Measurements from ENCODE around the gene NQO2. TPM values are rescaled to one million over a fixed set of nuclear protein-coding genes. Genes with fewer than 3 reads are reported as not detected.
"Not testable (repeated sequence)": the region's sequence is repeated elsewhere in the genome, so short reads cannot be mapped to it uniquely, and the experiment has no call there.

Gene NQO2
- total RNA-seq, 1 experiment from 2014 or later = 105 TPM

GRCh38 chr6:2972685-2973084 is 27.0 kb upstream of the NQO2 start:
- H4K91ac ChIP-seq (ENCODE audit: insufficient read length, low read depth, low read length); H3K18ac ChIP-seq (ENCODE audit: insufficient read length, low read depth, low read length); H3K9me3 Mint-ChIP-seq; H3K9ac ChIP-seq (ENCODE audit: extremely low read depth, insufficient read length, low read length); H2BK15ac ChIP-seq (ENCODE audit: low read depth, low read length); H3K23ac ChIP-seq (ENCODE audit: insufficient read length, low read depth, low read length); H4K20me1 ChIP-seq (ENCODE audit: control insufficient read depth, insufficient read depth, insufficient read length); H2BK120ac ChIP-seq (ENCODE audit: low read depth, low read length, poor library complexity, severe bottlenecking); H3K4me2 ChIP-seq (ENCODE audit: insufficient read depth, insufficient read length, low read length); H3K4me1 ChIP-seq (ENCODE audit: insufficient read depth, low read length); H2BK20ac ChIP-seq (ENCODE audit: low read depth, low read length, poor library complexity, severe bottlenecking); H4K5ac ChIP-seq (ENCODE audit: insufficient read length, low read depth, low read length); H3K79me2 ChIP-seq (ENCODE audit: insufficient read depth, low read length); H3T11ph ChIP-seq (ENCODE audit: low read length); DNase-seq; H2BK12ac ChIP-seq (ENCODE audit: insufficient read length, low read depth, low read length); H3K9me3 ChIP-seq (ENCODE audit: control insufficient read depth, low read depth, low read length); H2BK5ac ChIP-seq (ENCODE audit: insufficient read length, low read length); H3K27ac ChIP-seq (ENCODE audit: insufficient read length, low read depth, low read length); H3K27ac Mint-ChIP-seq; H3K27me3 ChIP-seq (ENCODE audit: insufficient read depth, low read length); H3K36me3 Mint-ChIP-seq (ENCODE audit: insufficient read depth in 1 of 3, low read depth in 3 of 3); H3K4ac ChIP-seq (ENCODE audit: low read depth, low read length); H3K27me3 Mint-ChIP-seq (ENCODE audit: low read depth); H2AK5ac ChIP-seq (ENCODE audit: insufficient read length, low read length); H3K79me1 ChIP-seq (ENCODE audit: insufficient read depth, low read depth, low read length, poor library complexity, severe bottlenecking); H3K14ac ChIP-seq (ENCODE audit: insufficient read depth, low read length); H3K56ac ChIP-seq (ENCODE audit: insufficient read length, low read depth, low read length); H4K8ac ChIP-seq (replicated peaks; ENCODE audit: insufficient read length, low read depth, low read length); H2AFZ ChIP-seq (ENCODE audit: low read length); H3K23me2 ChIP-seq (ENCODE audit: insufficient read length, low read depth, low read length, poor library complexity, severe bottlenecking): not testable (repeated sequence)
- no CpG with 5 or more reads among the region's 5 CpGs for WGBS (ENCODE audit: extremely low coverage, insufficient read length, low lambda C conversion rate)
- peaks cover 23 to 32% of the 10 kb centered on the region in 2 experiments for H3K4me1 Mint-ChIP-seq
- H3K4me3 Mint-ChIP-seq = peak overlapping the region; percentile 69 to 81; a peak in 2 of 5 replicates

- not testable (repeated sequence) for H3K36me3 Mint-ChIP-seq (ENCODE audit: insufficient read depth in 1 of 3, low read depth in 3 of 3)
Observed at GRCh38 chr6:2973180-2973579, 26.5 kb upstream of the NQO2 start.

More at GRCh38 chr6:2973180-2973579, 26.5 kb upstream of the NQO2 start:
- not testable (repeated sequence) for H2BK15ac ChIP-seq (ENCODE audit: low read depth, low read length); H2BK12ac ChIP-seq (ENCODE audit: insufficient read length, low read depth, low read length); H3K4me1 ChIP-seq (ENCODE audit: insufficient read depth, low read length); H3K27me3 ChIP-seq (ENCODE audit: insufficient read depth, low read length); H2AK5ac ChIP-seq (ENCODE audit: insufficient read length, low read length); H3K23me2 ChIP-seq (ENCODE audit: insufficient read length, low read depth, low read length, poor library complexity, severe bottlenecking); H3K9ac ChIP-seq (ENCODE audit: extremely low read depth, insufficient read length, low read length); H4K5ac ChIP-seq (ENCODE audit: insufficient read length, low read depth, low read length); H3K56ac ChIP-seq (ENCODE audit: insufficient read length, low read depth, low read length); H3K4me2 ChIP-seq (ENCODE audit: insufficient read depth, insufficient read length, low read length); H2BK120ac ChIP-seq (ENCODE audit: low read depth, low read length, poor library complexity, severe bottlenecking); H2BK5ac ChIP-seq (ENCODE audit: insufficient read length, low read length); H3K27ac ChIP-seq (ENCODE audit: insufficient read length, low read depth, low read length); H3K79me1 ChIP-seq (ENCODE audit: insufficient read depth, low read depth, low read length, poor library complexity, severe bottlenecking); H2AFZ ChIP-seq (ENCODE audit: low read length); H3K14ac ChIP-seq (ENCODE audit: insufficient read depth, low read length); H3K4ac ChIP-seq (ENCODE audit: low read depth, low read length); H2BK20ac ChIP-seq (ENCODE audit: low read depth, low read length, poor library complexity, severe bottlenecking); H3K27ac Mint-ChIP-seq; H4K91ac ChIP-seq (ENCODE audit: insufficient read length, low read depth, low read length); H3K23ac ChIP-seq (ENCODE audit: insufficient read length, low read depth, low read length); H3K9me3 ChIP-seq (ENCODE audit: control insufficient read depth, low read depth, low read length); H3K79me2 ChIP-seq (ENCODE audit: insufficient read depth, low read length); H3K18ac ChIP-seq (ENCODE audit: insufficient read length, low read depth, low read length); H3T11ph ChIP-seq (ENCODE audit: low read length); H4K8ac ChIP-seq (replicated peaks; ENCODE audit: insufficient read length, low read depth, low read length); H3K27me3 Mint-ChIP-seq (ENCODE audit: low read depth); DNase-seq; H4K20me1 ChIP-seq (ENCODE audit: control insufficient read depth, insufficient read depth, insufficient read length); H3K9me3 Mint-ChIP-seq
- Mint-ChIP-seq H3K4me3 (peak overlapping the region in 1 of 2 experiments; percentile 69; a peak in 1 of 5 replicates), H3K4me1 (peaks cover 28 to 37% of the 10 kb centered on the region in 2 experiments)
- no CpG with 5 or more reads among the region's 6 CpGs for WGBS (ENCODE audit: extremely low coverage, insufficient read length, low lambda C conversion rate)

Data from H9 (cell line).